Activated CD4-positive, alpha-beta memory T cell treated with anti-CD3 and anti-CD28 coated beads for 36 hours (primary cell): ENCODE results near the gene CDC25A. TPM values are rescaled to one million over a fixed set of nuclear protein-coding genes. Genes with fewer than 3 reads are reported as not detected.
"Not testable (repeated sequence)": the region's sequence is repeated elsewhere in the genome, so short reads cannot be mapped to it uniquely, and the experiment has no call there.

Experiments
- CTCF ChIA-PET: fragments of 350-600 bp; sonication (Branson Sonifier 250); formaldehyde crosslinking; loops from one replicate; lab custom pipeline; 2021; ENCODE audit warnings: antibody characterized with exemption, inconsistent platforms; lab: Charles Lee
- POLR2A ChIA-PET: fragments of 350-600 bp; sonication (Branson Sonifier 250); formaldehyde crosslinking; loops from one replicate; lab custom pipeline; 2021; ENCODE audit warnings: antibody characterized with exemption; lab: Charles Lee
- DNase-seq: peaks from one replicate; pipeline ENCODE4 v3.0.0-alpha.2; 2020
- H3K27ac Mint-ChIP-seq: one replicate; pipeline ENCODE4 v1.8.0; 2021; ENCODE audit warnings: mixed read lengths
- H3K27me3 Mint-ChIP-seq: one replicate; pipeline ENCODE4 v1.8.0; 2021; ENCODE audit warnings: mixed read lengths
- H3K36me3 Mint-ChIP-seq: one replicate; pipeline ENCODE4 v1.8.0; 2021; ENCODE audit warnings: mixed read lengths
- H3K4me1 Mint-ChIP-seq: one replicate; pipeline ENCODE4 v1.8.0; 2021; ENCODE audit warnings: low read depth, mixed read lengths
- H3K4me3 Mint-ChIP-seq: one replicate; pipeline ENCODE4 v1.8.0; 2021; ENCODE audit warnings: mild to moderate bottlenecking, mixed read lengths
- H3K9me3 Mint-ChIP-seq: one replicate; pipeline ENCODE4 v1.8.0; 2021; ENCODE audit warnings: mixed read lengths
- intact Hi-C: fragments of 100-400 bp; cut with micrococcal nuclease; formaldehyde crosslinking; loops from one replicate; pipeline ENCODE4 v1.15.1; 2023
- total RNA-seq, 2 experiments: library from RNA; stranded (reverse); gene quantifications; one replicate each; pipeline ENCODE4 v1.2.3, GENCODE V29; 2021

CDC25A gene
- total RNA-seq, 2 experiments from 2014 or later: 33.7 to 36.8 TPM

GRCh38 chr3:48217449-48217848 is 29.2 kb upstream of the CDC25A start:
- Mint-ChIP-seq H3K9me3 (no peaks in the 10 kb centered on the region), H3K36me3 (no peaks in the 10 kb centered on the region), H3K4me3 (no peak overlapping the region), H3K27me3 (no peaks in the 10 kb centered on the region), H3K27ac (no peak overlapping the region), H3K4me1 (no peaks in the 10 kb centered on the region)
- POLR2A ChIA-PET: no interaction called here
- CTCF ChIA-PET: no interaction called here
- intact Hi-C loops: no loop called here
- no peak for DNase-seq

DNA sequence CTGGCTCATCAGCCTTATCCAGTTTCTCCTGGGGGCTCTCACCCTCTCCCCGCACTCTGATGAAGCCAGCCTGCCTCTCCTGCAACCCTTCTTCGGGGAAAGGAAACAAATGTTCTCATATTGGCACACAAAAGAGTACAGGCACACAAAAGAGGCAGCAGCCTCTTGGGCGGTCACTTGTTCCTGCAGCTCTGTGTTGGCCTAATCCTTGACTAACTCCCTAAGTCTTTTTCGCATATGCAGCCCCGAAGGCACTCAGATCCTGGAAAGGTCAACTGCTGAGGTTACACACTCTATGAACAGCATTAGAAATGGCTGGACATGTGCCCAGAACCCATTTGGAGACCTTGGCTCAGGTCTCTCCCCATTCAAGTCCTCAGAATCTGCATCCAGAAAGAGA is 27.7 kb upstream of the CDC25A start:
- no peaks in the 10 kb centered on the region for H3K4me1 Mint-ChIP-seq
- CTCF ChIA-PET: no interaction called here
- no peak overlapping the region for H3K4me3 Mint-ChIP-seq
- DNase-seq: no peak
- H3K9me3 Mint-ChIP-seq: no peaks in the 10 kb centered on the region
- intact Hi-C loops: no loop called here
- POLR2A ChIA-PET: no interaction called here
- H3K27ac Mint-ChIP-seq: no peak overlapping the region
- H3K27me3 Mint-ChIP-seq: no peaks in the 10 kb centered on the region
- no peaks in the 10 kb centered on the region for H3K36me3 Mint-ChIP-seq

GRCh38 chr3:48215466-48215865 is 27.2 kb upstream of the CDC25A start:
- Mint-ChIP-seq H3K27ac (no peak overlapping the region), H3K36me3 (no peaks in the 10 kb centered on the region), H3K27me3 (no peaks in the 10 kb centered on the region), H3K9me3 (no peaks in the 10 kb centered on the region), H3K4me3 (no peak overlapping the region), H3K4me1 (no peaks in the 10 kb centered on the region)
- no peak for DNase-seq
- intact Hi-C loops: no loop called here
- POLR2A ChIA-PET: no interaction called here
- CTCF ChIA-PET: no interaction called here

DNA sequence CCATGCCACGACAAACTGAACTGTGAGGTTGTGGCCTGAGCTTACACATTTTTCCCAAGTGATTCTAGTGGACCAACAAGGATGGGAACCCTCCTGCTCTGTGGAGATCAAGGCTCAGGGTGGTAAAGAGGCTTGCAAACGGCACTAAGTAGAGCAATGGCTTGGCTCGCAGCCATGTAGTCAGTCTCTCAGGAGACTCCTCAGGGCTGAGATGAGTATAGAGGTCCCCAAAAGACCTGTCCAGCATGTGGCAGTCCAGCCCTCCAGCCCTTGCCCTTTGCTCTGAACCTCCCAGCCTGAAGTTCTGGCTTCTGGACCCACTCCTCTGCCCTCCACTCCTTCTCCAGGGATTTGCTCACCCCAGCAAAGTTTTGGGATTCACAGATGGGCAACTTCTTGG is 26.8 kb upstream of the CDC25A start:
- no peak for DNase-seq
- Mint-ChIP-seq H3K4me1 (no peaks in the 10 kb centered on the region), H3K27me3 (no peaks in the 10 kb centered on the region), H3K4me3 (no peak overlapping the region), H3K36me3 (no peaks in the 10 kb centered on the region), H3K27ac (no peak overlapping the region), H3K9me3 (no peaks in the 10 kb centered on the region)
- ChIA-PET CTCF (no interaction called here), POLR2A (no interaction called here)
- intact Hi-C loops: no loop called here

DNA sequence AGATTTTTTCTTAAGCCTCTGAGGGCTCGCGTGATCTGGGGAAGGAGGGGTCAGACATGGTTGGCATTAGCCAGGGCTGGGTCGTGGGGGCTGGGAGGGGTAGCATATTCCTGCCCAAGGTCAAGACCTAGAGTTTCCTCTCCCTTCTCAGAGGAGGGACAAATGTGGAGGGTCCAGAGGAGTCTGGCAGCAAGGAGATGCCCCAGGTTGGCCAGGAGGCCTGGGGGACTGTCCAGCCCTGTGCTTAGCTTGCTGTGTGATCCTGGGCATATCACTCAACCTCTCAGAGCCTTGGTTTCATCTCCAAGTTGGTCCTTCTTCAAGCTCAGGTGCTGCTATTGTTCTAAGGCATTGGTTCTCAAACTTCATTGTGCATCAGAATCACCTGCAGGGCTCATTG is 26.0 kb upstream of the CDC25A start:
- H3K4me1 Mint-ChIP-seq: no peaks in the 10 kb centered on the region

DNA sequence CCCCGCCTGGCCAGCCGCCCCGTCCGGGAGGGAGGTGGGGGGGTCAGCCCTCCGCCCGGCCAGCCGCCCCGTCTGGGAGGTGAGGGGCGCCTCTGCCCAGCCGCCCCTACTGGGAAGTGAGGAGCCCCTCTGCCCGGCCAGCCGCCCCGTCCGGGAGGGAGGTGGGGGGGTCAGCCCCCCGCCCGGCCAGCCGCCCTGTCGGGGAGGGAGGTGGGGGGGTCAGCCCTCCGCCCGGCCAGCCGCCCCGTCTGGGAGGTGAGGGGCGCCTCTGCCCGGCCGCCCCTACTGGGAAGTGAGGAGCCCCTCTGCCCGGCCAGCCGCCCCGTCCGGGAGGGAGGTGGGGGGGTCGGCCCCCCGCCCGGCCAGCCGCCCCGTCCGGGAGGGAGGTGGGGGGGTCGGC is 23.6 kb upstream of the CDC25A start:
- H3K27ac Mint-ChIP-seq, H3K27me3 Mint-ChIP-seq, H3K36me3 Mint-ChIP-seq, H3K4me3 Mint-ChIP-seq, H3K9me3 Mint-ChIP-seq, DNase-seq, POLR2A ChIA-PET, CTCF ChIA-PET, intact Hi-C loops, H3K4me1 Mint-ChIP-seq: not testable (repeated sequence)

More for the DNA sequence above, 26.0 kb upstream of the CDC25A start:
- H3K36me3 Mint-ChIP-seq: no peaks in the 10 kb centered on the region
- CTCF ChIA-PET: no interaction called here
- no peaks in the 10 kb centered on the region for H3K9me3 Mint-ChIP-seq
- POLR2A ChIA-PET: no interaction called here
- no peak overlapping the region for H3K4me3 Mint-ChIP-seq
- H3K27ac Mint-ChIP-seq: no peak overlapping the region
- H3K27me3 Mint-ChIP-seq: no peaks in the 10 kb centered on the region
- no peak for DNase-seq
- intact Hi-C loops: no loop called here

DNA sequence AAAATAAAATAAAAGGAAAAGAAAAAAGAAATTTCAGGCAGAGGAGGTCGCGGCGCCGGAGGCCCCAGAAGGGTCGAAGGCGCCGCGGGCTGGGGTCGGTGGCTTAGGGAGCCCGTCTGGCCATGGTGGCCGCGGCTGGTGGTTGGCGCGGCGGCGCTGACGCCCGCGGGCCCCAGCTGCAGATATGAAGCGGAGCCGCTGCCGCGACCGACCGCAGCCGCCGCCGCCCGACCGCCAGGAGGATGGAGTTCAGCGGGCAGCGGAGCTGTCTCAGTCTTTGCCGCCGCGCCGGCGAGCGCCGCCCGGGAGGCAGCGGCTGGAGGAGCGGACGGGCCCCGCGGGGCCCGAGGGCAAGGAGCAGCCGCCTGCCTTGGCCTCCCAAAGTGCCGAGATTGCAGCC is 22.3 kb upstream of the CDC25A start:
- H3K27ac Mint-ChIP-seq, DNase-seq, H3K4me3 Mint-ChIP-seq, H3K4me1 Mint-ChIP-seq, H3K9me3 Mint-ChIP-seq, H3K36me3 Mint-ChIP-seq, CTCF ChIA-PET, H3K27me3 Mint-ChIP-seq, intact Hi-C loops, POLR2A ChIA-PET: not testable (repeated sequence)

DNA sequence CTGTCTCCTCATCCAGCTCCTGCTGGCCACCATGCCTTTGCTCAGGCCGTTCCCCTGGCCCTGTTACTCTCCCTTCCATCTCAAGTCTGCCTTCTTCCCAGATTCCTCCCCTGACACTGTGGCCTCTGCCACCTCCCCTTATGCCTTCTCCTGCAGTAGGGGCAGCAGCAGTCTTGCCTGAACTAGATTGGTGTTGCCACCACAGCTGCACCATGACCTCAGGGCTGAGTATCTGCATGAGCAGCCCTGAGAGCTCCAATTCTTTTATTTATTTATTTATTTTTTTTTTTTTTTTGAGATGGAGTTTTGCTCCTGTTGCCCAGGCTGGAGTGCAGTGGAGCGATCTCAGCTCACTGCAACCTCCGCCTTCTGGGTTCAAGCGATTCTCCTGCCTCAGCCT is 21.2 kb upstream of the CDC25A start:
- H3K36me3 Mint-ChIP-seq: no peaks in the 10 kb centered on the region
- no peak overlapping the region for H3K27ac Mint-ChIP-seq
- no peaks in the 10 kb centered on the region for H3K27me3 Mint-ChIP-seq
- POLR2A ChIA-PET: no interaction called here
- no peak overlapping the region for H3K4me3 Mint-ChIP-seq
- no peaks in the 10 kb centered on the region for H3K9me3 Mint-ChIP-seq
- CTCF ChIA-PET: interaction anchor here (1.1 kb wide), 1 partner anchor 227 kb away, joined by 4 read pairs; no protein-coding TSS in a partner anchor
- intact Hi-C loops: no loop called here
- no peaks in the 10 kb centered on the region for H3K4me1 Mint-ChIP-seq
- no peak for DNase-seq

- H3K4me1 Mint-ChIP-seq: no peaks in the 10 kb centered on the region
- H3K36me3 Mint-ChIP-seq: no peaks in the 10 kb centered on the region
- CTCF ChIA-PET: no interaction called here
- POLR2A ChIA-PET: no interaction called here
- H3K27me3 Mint-ChIP-seq: no peaks in the 10 kb centered on the region
- no peak for DNase-seq
- intact Hi-C loops: no loop called here
- no peak overlapping the region for H3K4me3 Mint-ChIP-seq
- H3K9me3 Mint-ChIP-seq: no peaks in the 10 kb centered on the region
- H3K27ac Mint-ChIP-seq: no peak overlapping the region
Observed at GRCh38 chr3:48208076-48208475, 19.9 kb upstream of the CDC25A start.

DNA sequence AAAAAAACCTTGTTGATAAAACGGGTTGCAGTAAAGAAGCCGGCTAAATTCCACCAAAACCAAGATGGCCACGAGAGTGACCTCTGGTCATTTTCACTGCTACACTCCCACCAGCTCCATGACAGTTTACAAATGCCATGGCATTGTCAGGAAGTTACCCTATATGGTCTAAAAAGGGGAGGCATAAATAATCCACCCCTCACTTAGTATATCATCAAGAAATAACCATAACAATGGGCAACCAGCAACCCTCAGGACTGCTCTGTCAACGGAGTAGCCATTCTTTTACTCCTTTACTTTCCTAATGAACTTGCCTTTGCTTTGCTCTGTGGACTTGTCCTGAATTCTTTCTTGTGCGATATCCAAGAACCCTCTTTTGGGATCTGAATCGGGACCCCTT is 14.4 kb upstream of the CDC25A start:
- H3K9me3 Mint-ChIP-seq: no peaks in the 10 kb centered on the region
- no peak for DNase-seq
- intact Hi-C loops: no loop called here
- no peaks in the 10 kb centered on the region for H3K36me3 Mint-ChIP-seq
- POLR2A ChIA-PET: no interaction called here
- CTCF ChIA-PET: no interaction called here
- no peaks in the 10 kb centered on the region for H3K4me1 Mint-ChIP-seq
- no peak overlapping the region for H3K27ac Mint-ChIP-seq
- H3K4me3 Mint-ChIP-seq: no peak overlapping the region
- H3K27me3 Mint-ChIP-seq: no peaks in the 10 kb centered on the region

DNA sequence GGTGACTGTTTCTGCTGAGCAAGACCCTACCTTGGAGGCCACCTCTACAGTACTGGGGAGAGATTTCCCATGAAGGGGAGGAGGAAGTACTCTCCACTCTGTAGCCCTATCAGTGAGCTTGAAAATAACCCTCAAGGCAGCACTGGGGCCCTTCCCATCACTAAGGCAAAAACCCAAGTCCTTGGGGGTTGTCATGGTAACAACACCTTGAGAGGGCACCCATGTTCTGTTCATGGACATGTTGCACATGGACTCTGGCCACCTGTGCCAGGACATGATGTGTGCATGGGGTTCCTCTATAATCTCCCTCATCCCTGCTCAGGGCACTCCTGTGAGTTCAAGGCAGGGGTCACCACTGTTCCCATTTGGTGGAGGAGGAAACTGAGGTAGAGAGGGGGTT is 10.9 kb upstream of the CDC25A start:
- Mint-ChIP-seq H3K4me3 (no peak overlapping the region), H3K27ac (no peak overlapping the region), H3K27me3 (peaks cover 5% of the 10 kb centered on the region), H3K4me1 (no peaks in the 10 kb centered on the region), H3K9me3 (no peaks in the 10 kb centered on the region), H3K36me3 (no peaks in the 10 kb centered on the region)
- CTCF ChIA-PET: interaction anchor here (1.1 to 1.3 kb wide), 2 partner anchors 202 to 237 kb away, joined by 3 read pairs; no protein-coding TSS in a partner anchor
- POLR2A ChIA-PET: no interaction called here
- intact Hi-C loops: no loop called here
- DNase-seq: no peak

DNA sequence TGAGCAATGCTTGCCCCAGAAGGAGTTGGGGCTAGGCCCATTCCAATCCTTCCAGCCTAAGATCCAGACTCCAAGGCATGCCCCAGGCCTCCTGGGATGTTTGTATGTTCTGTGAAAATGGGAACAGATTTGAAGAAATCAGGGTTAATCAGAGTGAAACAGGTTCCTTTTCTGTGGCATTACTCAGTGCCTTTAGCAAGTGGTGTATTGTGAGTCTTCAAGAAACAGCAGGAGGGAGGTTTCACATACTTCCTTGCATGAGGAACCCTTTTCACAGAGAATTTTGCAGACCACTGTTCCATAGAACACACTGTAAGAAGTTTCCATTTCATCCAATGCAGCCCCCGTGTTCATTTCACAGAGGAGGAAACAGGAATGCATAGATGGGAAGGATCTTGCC is 8.4 kb upstream of the CDC25A start:
- ChIA-PET POLR2A (no interaction called here), CTCF (no interaction called here)
- no peak overlapping the region for H3K4me3 Mint-ChIP-seq
- DNase-seq: no peak
- H3K9me3 Mint-ChIP-seq: no peaks in the 10 kb centered on the region
- intact Hi-C loops: no loop called here
- peaks cover 5% of the 10 kb centered on the region for H3K27me3 Mint-ChIP-seq
- H3K27ac Mint-ChIP-seq: no peak overlapping the region
- H3K36me3 Mint-ChIP-seq: no peaks in the 10 kb centered on the region
- no peaks in the 10 kb centered on the region for H3K4me1 Mint-ChIP-seq

DNA sequence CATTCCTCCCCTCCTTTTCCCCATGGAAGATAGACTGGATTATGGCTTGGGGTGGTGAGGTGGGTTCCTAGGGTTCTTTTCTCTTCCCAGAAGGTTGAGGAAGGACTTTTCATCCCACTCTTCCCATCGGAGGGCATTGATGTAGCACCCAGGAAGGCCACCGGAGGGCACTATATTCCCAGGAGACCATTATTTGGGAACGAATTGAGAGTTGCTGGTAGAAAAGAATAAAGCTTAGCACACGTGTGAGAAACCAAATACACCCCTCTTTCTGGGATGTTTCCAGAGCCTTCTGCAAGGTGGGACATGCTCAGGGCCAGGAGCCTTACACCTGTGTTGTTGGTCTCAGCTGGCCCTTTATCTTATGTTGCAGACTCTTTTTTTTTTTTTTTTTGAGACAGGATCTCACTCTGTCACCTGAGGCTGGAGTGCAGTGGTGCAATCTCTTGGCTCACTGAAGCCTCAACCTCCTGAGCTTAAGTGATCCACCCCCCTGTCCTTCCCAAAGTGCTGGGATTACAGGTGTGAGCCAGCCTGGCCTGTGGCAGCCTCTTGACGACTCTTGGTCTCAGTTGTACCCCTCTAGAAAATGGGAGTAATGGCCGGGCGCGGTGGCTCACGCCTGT is 6.3 kb upstream of the CDC25A start:
- Mint-ChIP-seq H3K4me3 (no peak overlapping the region), H3K9me3 (no peaks in the 10 kb centered on the region), H3K36me3 (no peaks in the 10 kb centered on the region), H3K27me3 (peaks cover 5% of the 10 kb centered on the region), H3K4me1 (no peaks in the 10 kb centered on the region), H3K27ac (no peak overlapping the region)
- intact Hi-C loops: no loop called here
- ChIA-PET CTCF (interaction anchor here (0.8 to 4.6 kb wide), 10 partner anchors 24 to 245 kb away, joined by 3 to 31 read pairs (median 5); partner anchors contain the start of genes CCDC51, TMA7 and ZNF589), POLR2A (interaction anchor here (1.0 kb wide), 1 partner anchor 61 kb away, joined by 3 read pairs; no protein-coding TSS in a partner anchor)
- peak; percentile 55 for DNase-seq
